Omental fat pad (tissue), 4 donors: ENCODE data around the gene PTPN12. TPM values are rescaled to one million over a fixed set of nuclear protein-coding genes. Genes with fewer than 3 reads are reported as not detected.

Experiments
- ATAC-seq: fragments of 150-250 bp; one replicate; pipeline ENCODE4 v1.9.1; 2016; ENCODE audit warnings: mild to moderate bottlenecking, moderate library complexity; ENCODE audit not compliant: low FRiP score
- DNase-seq: peaks from one replicate; pipeline ENCODE4 v3.0.0-alpha.2; 2019; ENCODE audit warnings: low spot score
- CTCF ChIP-seq, 3 donors: fragments of 450-650 bp; IDR thresholded peaks; one replicate each; pipeline ENCODE4 v1.5.1; 2016 to 2017; ENCODE audit warnings: antibody characterized with exemption in 3 of 3, mild to moderate bottlenecking in 3 of 3, moderate library complexity in 2 of 3
- total RNA-seq, 4 donors: library from RNA; depleted of rRNA; stranded (reverse); fragments of >200 nt; gene quantifications; one replicate each; pipeline ENCODE4 v1.1.0, GENCODE V29; 2016

PTPN12 gene
- total RNA-seq, 4 donors from 2014 or later, result 109 to 219 (median 138) TPM

GRCh38 chr7:77566421-77566820 is 29.3 kb downstream of the PTPN12 start:
- ATAC-seq, result no peak
- no peak for DNase-seq
- no peak for TF ChIP-seq CTCF (IDR thresholded peaks at IDR 0.05)

GRCh38 chr7:77569514-77570232 is 32.6 kb downstream of the PTPN12 start:
- no peak for DNase-seq
- no peak for TF ChIP-seq CTCF (IDR thresholded peaks at IDR 0.05)
- no peak for ATAC-seq

GRCh38 chr7:77570330-77571011 is 33.4 kb downstream of the PTPN12 start:
- ATAC-seq (no peak), DNase-seq (no peak)
- TF ChIP-seq CTCF (IDR thresholded peaks at IDR 0.05), result no peak

GRCh38 chr7:77571801-77572200 is 34.7 kb downstream of the PTPN12 start:
- no peak for TF ChIP-seq CTCF (IDR thresholded peaks at IDR 0.05)
- DNase-seq (no peak), ATAC-seq (no peak)

GRCh38 chr7:77575187-77575586 is 38.1 kb downstream of the PTPN12 start:
- ATAC-seq (no peak), DNase-seq (no peak)
- no peak for TF ChIP-seq CTCF (IDR thresholded peaks at IDR 0.05)

GRCh38 chr7:77576856-77577255 is 39.8 kb downstream of the PTPN12 start:
- DNase-seq (no peak), ATAC-seq (no peak)
- TF ChIP-seq CTCF (IDR thresholded peaks at IDR 0.05), result no peak

GRCh38 chr7:77579797-77580196 is 42.7 kb downstream of the PTPN12 start:
- ATAC-seq (no peak), DNase-seq (no peak)
- TF ChIP-seq CTCF (IDR thresholded peaks at IDR 0.05), result no peak
